GM21737 (cell line): Measurements from ENCODE around the gene SMG6.
"Not testable (repeated sequence)": the region's sequence is repeated elsewhere in the genome, so short reads cannot be mapped to it uniquely, and the experiment has no call there.

Source experiments
- ATAC-seq: cut with Tn5 transposase; IDR thresholded peaks from one replicate; pipeline ENCODE4 v1.9.1; 2021; ENCODE audit warnings: mild to moderate bottlenecking, moderate library complexity; ENCODE audit not compliant: unreplicated experiment

SMG6 gene

GRCh38 chr17:2015314-2015713 is 288.3 kb downstream of the SMG6 start:
- no peak for ATAC-seq

DNA sequence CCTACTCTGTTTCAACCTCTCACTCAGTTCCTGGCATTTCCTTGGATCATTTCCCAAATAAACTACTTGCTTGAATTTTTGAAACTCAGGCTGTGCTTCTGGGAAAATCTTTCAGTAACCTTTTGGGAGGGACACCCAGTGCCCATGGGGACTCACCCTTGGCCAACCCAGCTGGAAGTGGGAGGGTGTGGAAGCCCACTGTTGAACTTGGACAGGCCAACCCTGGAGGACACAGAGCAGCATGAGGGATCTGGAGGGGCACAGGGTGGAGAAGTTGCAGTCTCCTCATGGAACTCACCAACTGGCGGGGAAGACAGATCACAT is 289.6 kb downstream of the SMG6 start:
- ATAC-seq, result no peak

DNA sequence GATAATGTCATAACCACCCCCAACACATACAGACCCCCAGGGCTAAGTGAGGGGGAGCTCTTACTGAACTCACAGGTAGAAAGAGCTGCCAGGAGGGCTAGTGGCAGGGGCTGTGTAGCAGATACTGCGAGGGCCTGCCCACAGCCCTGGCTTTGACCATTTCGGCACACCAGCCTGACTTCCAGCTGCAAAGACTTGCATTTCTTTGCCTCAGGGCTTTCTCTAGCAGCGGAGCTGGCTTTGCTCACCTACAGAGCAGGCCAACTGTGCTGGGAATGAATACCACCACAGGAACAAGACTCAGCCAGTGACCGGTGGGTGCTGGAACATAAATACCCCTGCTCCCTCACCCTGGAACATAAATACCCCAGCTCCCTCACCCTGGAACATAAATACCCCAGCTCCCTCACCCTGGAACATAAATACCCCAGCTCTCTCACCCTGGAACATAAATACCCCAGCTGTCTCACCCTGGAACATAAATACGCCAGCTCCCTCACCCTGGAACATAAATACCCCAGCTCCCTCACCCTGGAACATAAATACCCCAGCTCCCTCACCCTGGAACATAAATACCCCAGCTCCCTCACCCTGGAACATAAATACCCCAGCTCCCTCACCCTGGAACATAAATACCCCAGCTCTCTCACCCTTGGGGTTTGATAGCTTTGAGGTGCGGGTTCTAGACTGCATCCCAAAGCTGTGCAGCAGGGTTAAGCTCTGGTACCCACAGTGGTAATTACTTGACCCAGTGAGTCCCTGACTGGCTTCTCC is 290.2 kb downstream of the SMG6 start:
- ATAC-seq, result not testable (repeated sequence)

DNA sequence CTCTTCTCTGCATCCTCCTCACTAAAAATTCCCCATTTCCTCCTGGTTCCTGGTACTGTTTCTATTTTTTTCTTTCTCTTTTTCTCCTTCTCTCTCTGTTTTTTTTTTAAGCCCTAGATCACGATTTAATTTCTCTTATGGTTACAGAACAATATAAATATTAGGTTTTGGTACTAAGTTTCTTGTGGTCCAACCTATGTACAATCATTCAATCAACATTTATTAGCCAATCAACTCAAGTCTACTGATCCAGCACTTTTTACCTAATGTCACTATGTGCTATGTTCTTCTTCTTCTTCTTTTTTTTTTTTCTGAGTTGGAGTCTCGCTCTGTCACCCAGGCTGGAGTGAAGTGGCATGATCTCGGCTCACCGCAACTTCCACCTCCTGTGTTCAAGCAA is 291.1 kb downstream of the SMG6 start:
- ATAC-seq, result no peak

DNA sequence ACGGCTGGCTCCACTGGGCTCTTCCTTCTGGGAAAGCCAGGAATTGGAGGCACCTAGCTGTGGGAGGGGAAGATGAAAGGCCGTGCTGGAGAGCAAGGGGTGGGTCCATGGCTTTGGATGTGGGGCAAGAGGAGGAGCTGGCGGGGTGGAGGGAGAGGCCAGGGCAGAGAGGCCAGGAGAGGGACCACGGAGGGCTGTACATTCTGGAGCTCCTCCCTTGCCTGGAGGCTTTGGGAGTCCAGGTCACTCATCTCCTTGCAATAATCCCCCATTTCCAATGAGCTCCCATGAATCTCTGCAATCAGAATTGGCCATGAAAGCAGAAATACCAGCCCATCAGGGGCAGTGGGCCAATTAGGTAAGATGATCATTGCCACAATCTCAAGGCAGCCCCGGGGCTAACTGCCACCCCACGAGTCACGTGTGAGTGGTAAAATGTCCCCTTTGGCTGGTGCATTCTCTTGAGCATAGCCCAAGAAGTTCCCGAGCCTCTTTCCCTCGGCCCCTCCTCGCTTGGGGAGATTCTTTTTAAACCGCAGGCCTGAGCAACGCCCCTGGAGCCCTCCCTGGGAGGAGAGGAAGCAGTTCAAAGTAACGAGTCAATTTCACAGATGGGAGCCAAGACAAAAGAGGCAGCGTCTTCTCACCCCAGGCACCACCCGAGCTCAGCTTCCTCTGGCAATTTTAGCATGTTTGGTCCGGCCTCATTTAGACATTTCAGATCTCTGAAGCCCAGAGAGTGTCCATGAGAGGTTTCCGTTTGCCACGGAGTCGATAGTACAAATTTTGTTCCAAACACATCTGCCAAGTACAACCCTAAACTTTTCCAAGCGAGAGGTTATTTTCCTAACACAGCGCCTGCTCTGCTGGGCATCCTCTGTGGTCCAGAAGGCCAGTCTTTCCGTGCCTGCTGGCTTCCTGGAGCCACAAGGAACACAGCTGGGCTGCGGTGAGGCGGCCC is 291.9 kb downstream of the SMG6 start:
- no peak for ATAC-seq
